GM18499 (cell line): Measurements from ENCODE around the gene TIMP1.

ENCODE experiments used
- ATAC-seq: cut with Tn5 transposase; IDR thresholded peaks from one replicate; pipeline ENCODE4 v1.9.1; 2021; ENCODE audit warnings: moderate number of reproducible peaks; ENCODE audit not compliant: insufficient read depth, unreplicated experiment

Gene TIMP1

DNA sequence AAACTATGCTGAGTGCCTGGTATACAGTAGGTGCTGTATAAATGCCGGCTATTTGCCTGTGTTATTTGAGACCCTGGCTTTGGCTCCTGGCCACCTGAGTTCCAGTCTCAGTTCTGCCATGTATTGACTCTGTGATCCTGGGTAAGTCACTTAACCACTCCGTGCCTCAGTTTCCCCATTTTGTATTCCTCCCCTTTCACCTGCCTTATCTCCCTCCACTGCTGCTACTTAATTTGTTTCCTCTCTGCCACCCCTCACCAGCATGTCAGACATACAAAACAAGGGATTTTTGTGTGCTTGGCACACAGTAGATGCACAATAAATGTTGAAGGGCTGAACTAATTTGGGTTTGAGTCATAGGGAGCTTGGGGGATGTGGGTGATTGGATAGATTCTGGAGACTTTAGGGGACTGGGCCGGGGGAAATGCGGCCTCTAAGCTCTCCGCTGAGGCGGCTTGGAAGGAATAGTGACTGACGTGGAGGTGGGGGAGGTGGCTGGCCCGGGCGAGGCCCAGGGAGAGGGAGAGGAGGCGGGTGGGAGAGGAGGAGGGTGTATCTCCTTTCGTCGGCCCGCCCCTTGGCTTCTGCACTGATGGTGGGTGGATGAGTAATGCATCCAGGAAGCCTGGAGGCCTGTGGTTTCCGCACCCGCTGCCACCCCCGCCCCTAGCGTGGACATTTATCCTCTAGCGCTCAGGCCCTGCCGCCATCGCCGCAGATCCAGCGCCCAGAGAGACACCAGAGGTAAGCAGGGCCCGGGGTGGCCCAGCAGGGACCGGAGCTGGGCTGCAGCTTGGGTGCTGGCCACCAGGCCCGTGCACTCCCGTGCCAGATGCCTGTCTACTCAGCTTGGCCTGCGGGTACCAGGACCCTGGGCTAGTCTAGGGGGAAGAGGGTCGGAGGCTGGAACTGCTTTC is at the start of gene TIMP1:
Gene TIMP1, plus strand, starts transcription at position 706 of the 917 bp plus-strand sequence. CDS start 980 bp downstream, outside the sequence.
- ATAC-seq, result no peak

DNA sequence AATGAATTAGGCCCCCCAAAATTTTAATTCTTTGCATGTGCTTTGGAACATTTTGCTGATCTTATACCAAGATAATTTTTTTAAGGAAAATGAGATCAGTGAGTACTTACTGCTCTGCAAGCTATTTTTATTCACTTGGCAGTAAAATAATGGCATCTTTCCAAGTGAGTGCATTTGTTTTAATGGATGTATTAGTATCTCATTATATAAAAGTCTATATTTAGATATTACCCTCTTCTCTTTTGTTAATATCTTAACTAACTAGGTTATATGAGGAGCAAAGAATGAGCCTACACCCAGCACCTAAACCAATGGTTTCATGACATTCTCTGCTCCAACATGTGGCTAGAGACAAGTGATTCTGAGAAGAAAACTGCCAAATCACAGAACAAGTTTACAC is 42.4 kb upstream of the TIMP1 start:
- no peak for ATAC-seq

DNA sequence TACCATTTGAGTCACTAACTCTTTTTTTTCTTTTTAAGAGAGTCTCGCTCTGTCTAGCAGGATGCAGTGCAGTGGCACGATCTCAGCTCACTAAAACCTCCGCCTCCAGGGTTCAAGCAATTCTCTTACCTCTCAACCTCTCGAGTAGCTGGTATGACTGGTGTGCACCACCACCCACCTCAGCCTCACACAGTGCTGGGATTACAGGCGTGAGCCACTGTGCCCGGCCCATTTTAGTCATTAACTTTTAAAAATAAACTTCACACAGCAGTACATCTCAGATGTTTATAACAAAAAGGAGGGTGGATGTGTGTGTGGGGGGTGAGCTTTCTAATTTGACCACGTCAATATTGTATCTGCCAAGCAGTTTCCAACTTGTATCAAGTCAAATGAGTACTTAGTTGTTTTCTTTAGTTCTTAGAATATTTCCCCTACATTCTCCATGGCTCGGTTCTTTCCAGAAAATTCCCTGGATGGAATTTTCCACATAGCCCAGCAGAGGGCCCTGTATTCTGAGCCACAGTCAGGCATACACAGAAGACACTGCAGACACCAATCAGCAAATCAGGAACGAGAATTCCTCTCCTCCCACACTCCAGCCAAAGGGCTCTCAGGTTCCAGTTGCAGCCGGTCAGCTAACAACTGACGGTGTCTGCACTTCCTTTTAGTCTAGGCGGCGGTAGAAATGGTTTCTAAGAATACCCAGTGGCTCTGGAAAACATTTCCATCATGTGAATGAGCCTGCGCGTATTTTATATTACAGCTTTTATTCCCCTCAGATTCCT is 41.3 kb upstream of the TIMP1 start:
- ATAC-seq, result no peak

DNA sequence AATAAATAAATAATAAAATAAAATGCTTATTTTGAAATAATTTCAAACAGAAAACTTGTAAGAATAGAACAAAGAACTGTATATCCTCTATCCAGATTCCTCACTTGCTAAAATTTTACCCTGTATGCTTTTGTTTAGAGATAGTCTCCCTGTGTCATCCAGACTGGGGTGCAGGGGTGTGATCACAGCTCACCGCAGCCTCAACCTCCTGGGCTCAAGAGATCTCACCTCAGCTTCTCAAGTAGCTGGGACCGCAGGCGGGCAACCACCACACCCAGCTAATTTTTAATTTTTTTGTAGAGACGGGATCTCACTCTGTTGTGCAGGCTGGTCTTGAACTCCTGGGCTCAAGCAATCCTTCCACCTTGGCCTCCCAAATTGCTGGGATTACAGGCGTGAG is 38.7 kb upstream of the TIMP1 start:
- ATAC-seq, result no peak

DNA sequence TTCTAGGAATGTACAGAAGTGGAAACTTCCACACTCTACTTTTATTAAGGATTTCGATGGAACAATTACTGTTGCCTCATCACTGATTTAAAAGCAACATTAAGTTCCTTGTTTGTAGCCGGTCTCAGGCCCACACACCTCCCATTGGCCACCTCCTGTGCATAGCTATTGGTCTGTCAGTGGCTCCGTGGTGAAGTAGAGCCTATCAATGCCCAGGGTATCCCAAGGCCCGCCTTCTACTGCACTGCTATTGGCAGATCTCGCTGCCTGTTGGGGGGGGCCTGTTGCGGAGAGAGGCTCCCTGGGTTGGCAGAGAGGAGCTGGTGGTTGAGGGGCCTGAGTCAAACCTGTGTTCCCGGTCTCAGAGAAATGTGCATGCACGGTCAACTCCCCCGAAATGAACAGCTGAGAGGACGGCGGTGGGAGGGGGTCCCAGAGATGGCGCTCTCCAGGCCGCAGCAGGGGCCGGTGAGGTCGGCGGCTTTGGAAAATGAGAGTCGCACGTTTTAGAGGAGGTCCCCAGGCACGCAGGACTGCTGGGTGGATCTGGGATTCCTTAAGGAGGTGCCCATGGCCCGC is 26.1 kb upstream of the TIMP1 start:
- ATAC-seq, result peak; percentile 88

DNA sequence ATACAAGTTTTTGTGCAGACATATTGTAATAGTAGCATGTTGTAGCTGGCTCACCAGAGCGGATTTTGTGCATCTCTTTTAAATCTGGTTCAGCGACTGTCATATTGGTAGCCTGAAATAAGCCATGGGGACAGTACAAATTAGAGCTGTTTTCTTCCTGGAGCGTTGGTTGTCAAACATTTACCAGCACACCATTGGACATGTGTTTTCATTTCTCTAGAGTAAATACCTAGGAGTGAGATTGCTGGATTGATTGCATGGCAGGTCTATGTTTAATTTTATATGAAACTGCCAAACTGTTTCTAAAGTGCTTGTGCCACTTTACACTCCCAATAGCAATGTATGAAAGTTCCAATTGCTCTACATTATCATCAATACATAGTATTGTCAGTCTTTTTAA is 23.8 kb upstream of the TIMP1 start:
- no peak for ATAC-seq

DNA sequence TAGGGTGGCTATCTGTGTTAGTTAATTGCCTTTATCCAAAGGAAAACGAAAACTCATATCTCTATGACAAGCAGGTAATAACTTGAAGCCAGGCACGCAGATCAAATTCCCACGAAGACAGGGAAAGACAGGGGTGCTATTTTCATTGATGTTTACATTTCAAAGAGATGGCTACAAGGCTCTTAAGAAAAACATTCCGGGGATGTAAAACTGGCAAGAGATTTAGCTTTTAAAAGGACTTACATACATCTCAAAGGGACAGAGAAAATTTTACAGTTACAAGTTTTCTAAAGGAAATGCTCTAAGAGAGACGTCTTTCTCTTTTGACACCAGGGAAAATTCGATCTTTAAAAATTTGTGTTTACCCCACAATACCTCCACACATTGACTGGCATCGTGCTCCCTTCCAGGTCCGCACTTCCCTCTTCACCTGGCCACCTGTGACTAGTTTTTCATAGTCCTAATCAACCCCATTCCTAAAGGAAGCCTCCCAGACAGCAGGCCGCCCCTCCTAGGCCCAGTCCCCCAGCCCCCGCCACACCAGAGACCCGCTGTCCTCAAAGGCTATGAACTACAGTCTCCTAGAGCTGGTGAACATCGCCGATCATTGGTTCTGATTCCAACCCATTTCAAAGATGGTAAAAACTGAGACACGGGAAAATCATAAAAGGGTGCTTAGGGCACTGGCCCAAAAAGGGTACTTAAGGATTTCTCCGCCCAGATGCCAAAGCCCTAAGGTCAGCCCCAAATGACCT is 21.9 kb upstream of the TIMP1 start:
- ATAC-seq, result no peak

DNA sequence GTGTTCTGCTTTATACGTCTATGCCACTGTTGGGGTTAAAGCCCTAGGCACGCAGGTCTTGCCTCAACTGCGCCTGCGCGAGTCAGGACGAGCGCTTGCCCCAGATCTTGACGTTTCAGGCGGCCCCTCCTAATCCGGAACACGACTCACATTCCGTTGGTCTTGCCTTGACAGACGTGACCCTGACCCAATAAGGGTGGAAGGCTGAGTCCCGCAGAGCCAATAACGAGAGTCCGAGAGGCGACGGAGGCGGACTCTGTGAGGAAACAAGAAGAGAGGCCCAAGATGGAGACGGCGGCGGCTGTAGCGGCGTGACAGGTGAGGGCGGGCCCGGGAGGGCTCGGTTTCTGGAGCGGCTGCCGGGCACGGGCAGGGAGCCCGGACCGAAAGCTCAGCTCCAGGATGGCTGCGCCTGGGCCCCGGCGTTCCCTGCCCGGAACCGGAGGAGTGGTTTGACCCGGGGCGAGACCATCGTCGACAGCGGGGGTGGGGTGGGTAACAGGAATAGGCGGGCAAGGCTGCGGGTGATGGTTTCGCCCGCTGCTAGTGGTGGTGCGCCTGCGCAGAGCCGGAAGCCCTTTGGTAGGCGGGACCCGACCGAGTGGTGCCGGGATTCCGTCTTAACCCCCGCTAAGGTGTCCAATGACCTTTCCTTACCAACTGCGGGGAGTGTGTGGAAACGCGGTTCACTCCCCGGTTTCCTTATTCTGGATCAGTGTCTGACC is 21.1 kb upstream of the TIMP1 start, which contains the start of gene ARAF:
Gene ARAF, plus strand, starts transcription at position 272 of the 725 bp plus-strand sequence. CDS start 1,763 bp downstream, outside the sequence.
- peak; percentile 50 for ATAC-seq

DNA sequence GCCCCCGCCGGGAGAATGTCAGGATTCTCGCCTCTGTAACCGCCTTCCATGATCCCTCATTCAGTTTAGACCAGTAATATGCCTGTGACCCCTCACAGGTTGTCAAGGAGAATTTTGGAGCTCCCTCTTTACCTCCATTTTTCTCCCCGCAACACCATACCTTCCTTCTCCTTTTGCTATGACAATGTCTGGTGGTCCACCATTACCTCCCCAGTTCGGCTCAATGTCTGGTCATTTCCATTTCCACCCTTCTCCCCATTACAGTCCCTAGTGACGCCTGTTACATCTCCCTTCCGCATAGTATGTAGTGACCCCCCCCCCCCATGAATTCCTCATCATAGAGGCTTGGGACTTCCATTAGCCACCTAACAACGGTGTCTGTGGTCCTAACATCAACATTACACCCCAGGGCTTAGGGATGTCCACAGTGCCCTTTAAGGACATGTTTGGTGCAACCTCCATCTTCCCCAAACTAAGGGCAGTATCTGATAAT is 20.5 kb upstream of the TIMP1 start:
- ATAC-seq, result no peak

DNA sequence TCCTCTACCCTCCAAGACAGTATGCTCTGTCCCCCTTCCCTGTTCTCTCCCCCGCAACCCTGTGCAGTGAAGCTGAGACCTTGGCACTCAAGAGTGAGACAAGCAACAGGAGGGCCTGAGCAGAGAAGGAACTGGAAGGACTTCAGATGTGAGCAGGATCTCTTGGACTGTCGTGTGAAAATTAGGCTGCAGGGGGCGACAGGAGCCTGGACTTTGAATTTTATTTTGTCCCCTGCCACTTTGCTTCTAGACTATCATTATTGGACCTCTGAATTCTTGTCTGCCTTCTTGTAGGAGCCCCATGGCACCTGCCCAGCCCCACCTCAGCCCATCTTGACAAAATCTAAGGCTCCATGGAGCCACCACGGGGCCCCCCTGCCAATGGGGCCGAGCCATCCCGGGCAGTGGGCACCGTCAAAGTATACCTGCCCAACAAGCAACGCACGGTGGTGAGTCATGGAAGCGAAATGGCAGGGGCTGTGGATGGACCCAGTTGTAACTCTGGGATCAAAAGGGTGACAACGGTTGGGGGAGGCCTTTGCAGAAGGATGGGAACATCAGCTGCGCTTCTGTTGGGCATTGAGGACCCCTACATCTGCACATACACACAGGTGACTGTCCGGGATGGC is 19.5 kb upstream of the TIMP1 start:
- no peak for ATAC-seq

DNA sequence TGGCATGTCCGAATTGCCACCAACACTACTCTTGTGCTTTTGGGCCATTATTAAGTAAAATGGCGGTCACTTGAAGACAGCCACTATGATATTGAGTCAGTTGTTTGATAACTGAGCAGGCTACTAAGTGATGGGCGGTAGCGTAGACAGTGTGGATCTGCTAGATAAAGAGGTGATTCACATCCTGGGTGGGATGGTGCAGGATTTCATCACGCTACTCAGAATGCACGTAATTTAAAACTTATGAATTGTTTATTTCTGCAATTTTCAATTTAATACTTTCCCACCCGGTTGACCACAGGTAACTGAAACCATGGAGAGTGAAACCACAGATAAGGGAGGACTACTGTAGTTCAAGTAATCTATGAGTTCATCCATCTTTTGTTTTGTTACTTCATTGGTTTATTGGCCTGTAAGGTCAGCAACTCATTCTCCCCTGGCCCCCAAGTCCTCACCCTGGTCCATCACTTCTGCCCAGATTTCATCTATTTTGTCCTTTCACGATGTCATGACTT is 18.4 kb upstream of the TIMP1 start:
- no peak for ATAC-seq

DNA sequence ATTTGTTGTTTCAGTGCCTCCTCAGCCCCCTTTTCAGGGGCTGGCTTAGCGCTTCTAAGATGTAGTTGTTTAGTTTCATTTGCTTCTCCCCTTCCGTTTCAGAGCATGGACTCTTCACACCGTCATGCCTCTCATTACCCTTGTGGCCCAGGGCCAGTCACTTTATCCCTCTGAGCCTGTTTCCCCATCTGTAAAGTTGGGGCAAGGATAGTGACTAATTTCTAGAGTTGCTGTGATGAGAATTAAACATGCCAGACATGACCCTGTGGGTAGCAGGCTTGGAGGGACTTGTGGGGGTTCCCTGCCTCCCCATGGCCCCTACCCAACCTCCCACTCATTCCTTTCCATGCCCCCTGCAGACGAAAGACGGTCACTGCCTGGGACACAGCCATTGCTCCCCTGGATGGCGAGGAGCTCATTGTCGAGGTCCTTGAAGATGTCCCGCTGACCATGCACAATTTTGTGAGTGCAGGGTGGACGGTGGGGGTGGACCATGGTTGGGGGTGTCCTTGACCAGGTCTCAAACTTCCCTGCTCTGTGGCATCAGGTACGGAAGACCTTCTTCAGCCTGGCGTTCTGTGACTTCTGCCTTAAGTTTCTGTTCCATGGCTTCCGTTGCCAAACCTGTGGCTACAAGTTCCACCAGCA is 17.7 kb upstream of the TIMP1 start:
- no peak for ATAC-seq

DNA sequence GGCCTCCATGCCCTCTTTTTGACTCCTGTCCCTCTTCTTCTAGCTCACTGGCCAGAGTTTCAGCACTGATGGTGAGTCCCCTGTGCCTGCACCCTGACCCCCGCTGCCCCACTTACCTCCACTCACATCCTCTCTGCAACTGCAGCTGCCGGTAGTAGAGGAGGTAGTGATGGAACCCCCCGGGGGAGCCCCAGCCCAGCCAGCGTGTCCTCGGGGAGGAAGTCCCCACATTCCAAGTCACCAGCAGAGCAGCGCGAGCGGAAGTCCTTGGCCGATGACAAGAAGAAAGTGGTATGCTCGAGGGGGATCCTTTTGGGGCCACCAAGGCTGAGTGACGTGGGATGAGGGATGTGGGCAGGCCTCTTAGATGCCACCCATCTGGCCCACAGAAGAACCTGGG is 15.4 kb upstream of the TIMP1 start:
- ATAC-seq, result no peak

DNA sequence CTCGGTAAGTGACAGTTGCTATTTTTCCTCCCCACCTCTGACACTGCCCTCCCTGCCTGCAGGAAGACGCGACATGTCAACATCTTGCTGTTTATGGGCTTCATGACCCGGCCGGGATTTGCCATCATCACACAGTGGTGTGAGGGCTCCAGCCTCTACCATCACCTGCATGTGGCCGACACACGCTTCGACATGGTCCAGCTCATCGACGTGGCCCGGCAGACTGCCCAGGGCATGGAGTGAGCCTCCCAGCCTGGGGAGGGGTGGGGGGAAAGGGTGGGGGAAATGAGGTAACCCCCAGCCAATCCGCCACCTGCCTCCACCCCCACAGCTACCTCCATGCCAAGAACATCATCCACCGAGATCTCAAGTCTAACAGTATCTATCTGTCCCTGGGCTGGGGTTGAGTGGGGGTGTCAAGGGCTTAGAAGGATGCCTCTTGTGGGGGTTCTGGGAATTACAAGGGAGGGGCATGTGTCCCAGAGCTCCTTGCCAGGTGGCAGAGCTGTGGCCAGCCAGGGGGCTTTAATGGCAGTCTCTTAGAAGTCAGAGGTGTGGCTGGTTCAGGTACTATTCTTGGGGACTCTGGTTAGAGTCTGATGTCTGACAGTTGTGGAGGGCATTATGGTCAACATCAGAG is 13.5 kb upstream of the TIMP1 start:
- ATAC-seq, result no peak

DNA sequence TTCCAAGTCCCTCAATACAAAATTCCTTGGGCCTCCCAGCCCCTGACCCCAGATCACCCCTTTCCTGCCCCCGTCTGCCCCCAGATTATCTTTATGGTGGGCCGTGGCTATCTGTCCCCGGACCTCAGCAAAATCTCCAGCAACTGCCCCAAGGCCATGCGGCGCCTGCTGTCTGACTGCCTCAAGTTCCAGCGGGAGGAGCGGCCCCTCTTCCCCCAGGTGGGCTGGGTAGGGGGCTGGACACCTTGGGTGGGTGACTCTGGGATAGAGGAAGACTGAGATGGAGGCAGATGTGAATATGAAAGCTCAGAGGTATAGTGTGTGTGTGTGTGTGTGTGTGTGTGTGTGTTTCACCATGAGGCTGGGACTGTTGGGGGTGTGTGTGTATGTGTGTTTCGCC is 11.4 kb upstream of the TIMP1 start:
- no peak for ATAC-seq

DNA sequence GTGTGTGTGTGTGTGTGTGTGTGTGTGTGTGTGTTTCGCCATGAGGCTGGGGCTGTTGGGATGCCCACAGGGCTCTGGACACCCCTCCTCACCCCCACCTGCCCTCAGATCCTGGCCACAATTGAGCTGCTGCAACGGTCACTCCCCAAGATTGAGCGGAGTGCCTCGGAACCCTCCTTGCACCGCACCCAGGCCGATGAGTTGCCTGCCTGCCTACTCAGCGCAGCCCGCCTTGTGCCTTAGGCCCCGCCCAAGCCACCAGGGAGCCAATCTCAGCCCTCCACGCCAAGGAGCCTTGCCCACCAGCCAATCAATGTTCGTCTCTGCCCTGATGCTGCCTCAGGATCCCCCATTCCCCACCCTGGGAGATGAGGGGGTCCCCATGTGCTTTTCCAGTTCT is 11.0 kb upstream of the TIMP1 start:
- no peak for ATAC-seq

DNA sequence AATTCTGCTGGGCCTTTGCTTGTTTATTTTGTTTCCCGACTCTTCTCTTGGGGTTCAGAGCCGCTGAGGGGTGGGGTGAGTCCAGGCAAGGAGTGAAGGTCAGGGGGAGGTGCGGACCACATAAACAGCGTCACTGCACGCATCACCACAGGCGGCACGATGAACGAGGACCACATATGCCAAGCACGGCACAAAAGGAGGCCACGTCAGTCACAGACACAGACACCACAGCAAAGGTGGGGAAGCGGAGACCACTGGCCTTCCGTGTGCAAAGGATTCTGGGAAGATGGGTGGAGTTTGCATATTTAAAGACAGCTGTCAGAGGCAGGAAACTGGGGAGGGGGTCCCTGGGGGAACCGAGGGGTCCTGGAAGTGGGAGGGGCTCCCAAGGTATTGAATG is 10.3 kb upstream of the TIMP1 start:
- no peak for ATAC-seq
